ENCODE data around the gene CDX2.

CDX2 gene

DNA sequence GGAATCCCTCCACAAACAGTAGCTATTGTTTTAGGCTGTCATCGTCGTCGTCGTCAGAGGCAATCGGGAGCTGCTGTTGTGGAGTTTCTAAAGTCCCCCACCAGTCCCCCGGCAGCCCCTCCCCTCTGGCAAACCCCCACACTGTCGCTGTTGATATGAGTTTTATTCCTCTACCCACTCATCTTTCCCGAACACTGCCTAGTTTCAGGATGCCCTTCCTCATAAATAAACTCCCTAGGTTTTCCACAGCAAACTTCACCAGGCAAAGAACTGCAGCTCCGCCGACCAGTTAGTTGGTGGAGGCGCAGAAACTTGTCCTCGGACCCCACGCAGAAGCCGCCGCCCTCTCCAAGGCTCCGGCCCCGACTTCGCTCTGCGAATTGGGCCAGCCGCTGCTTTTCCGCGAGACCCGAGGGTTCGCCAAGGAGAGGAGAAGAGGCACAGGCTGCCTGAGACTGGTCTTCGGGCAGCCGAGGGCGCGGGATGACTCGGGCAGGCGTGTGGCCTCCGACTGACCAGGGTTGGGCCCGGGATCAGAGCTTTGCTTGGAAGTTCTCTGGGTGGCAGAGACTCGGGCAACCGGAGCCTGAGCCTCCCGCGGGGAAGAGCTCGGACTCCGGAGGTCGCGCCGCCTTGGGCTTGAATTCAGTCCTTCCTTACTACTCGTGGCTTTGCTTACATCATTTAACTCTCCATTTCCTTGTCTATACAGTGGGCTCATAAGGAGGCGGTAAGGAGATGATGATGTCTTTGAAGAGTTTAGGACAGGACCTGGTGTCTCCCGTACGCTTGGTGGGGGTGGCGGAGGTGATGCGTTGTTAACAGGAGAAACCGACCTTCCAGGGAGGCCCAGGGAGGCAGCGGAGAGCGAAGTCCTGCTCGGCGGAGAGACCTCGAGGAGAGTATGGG lies 41.4 kb downstream of the CDX2 start:
- DNase-seq, result no peak

DNA sequence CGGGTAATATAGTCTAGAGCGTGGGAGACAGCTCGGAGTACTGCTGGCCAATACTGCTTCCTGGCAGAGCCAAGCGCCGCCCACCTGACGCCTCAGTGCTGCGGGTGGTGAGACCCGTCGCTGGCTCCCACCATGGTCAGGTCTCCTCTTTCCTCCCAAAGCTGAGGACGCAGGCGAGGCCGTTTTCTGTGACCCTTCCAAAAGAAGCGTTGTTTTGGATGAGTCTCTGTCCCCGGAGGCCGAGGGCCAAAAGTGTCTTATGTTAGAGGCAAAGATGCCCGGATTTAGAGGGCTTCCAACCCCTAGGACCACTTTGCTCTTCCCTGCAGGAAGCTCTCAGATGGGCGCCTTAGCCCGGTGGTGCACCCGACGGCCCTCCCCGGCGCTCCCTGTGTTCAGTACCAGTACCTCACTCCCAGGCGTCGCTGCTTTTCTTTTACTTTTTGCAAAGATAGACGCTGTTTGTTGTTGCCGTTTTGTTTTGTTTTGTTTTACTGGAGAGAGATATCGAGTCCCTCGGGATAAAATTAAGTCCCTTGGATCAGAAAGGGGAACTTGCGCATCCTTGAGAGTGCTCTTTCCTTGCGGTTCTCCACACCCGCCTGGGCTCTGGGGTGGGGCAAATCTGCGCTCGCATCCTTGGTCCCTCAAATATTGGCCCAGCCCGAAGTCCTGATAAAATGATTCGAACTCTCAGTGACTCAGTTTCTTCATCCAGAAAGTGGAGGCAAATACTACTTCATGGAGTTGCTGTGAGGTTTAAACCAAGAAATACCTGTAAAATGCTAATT lies 42.3 kb downstream of the CDX2 start:
- no peak for DNase-seq

- DNase-seq, result no peak
Observed at GRCh38 chr13:27925220-27925991, 43.7 kb downstream of the CDX2 start.

- DNase-seq, result no peak
Observed at GRCh38 chr13:27924529-27925141, 44.5 kb downstream of the CDX2 start.

DNA sequence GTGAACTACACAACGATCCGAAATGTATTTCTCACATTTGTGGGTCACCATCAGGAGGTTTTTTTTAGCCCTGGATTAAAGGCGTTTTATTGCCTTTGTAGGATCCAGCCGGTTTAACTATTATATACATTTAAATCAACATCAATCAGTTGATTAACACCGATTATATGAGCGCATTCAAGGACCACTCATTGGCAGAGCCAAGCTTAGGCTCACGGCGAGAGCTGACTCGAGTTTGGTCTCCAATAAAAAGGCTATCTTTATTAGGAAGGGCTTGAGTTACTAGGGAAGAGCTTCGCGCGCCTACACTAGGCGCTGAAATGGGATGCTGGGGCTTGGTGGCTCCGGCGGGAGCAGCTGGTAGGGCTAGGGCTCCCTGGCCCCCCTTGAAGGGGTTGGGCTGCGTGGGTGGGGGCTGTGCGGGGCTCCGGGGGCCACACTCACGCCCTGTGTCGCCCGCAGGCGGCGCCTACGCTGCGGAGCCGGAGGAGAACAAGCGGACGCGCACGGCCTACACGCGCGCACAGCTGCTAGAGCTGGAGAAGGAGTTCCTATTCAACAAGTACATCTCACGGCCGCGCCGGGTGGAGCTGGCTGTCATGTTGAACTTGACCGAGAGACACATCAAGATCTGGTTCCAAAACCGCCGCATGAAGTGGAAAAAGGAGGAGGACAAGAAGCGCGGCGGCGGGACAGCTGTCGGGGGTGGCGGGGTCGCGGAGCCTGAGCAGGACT lies 45.2 kb downstream of the CDX2 start:
- DNase-seq, result no peak

DNA sequence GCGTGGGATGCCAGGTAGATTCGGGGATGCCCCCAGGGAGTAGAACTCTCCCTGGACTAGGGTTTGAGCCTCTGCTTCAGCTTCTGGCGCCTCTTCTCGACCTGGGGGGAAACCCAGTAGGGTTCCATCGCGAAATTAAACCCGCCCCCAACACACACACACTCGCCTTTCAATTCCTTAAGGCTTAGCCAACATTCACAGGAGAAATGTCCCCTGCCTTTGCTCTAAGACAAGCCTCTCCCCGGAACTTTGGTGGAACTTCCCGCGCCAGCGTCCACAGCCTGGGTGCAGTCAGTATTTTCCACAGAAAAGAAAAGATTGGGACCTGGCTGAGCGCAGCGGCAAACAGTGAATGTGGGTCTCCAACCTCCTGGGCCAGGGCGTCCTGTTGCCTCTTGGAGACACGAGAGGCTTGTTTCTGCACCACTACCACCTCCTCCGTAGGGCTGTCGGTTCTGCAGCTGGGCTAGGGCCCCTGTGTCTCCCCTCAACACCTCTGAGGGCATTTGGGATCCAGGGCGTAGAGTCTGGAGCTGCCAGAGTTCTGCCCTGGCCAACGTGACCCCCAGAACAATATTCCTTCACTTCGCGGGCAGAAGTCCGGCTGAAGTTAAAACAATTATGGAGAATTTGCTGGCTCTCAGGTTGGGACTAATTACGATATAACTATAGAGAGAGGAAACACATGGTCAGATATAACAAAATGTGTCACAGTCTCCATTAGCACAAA lies 46.1 kb downstream of the CDX2 start:
- no peak for DNase-seq

DNA sequence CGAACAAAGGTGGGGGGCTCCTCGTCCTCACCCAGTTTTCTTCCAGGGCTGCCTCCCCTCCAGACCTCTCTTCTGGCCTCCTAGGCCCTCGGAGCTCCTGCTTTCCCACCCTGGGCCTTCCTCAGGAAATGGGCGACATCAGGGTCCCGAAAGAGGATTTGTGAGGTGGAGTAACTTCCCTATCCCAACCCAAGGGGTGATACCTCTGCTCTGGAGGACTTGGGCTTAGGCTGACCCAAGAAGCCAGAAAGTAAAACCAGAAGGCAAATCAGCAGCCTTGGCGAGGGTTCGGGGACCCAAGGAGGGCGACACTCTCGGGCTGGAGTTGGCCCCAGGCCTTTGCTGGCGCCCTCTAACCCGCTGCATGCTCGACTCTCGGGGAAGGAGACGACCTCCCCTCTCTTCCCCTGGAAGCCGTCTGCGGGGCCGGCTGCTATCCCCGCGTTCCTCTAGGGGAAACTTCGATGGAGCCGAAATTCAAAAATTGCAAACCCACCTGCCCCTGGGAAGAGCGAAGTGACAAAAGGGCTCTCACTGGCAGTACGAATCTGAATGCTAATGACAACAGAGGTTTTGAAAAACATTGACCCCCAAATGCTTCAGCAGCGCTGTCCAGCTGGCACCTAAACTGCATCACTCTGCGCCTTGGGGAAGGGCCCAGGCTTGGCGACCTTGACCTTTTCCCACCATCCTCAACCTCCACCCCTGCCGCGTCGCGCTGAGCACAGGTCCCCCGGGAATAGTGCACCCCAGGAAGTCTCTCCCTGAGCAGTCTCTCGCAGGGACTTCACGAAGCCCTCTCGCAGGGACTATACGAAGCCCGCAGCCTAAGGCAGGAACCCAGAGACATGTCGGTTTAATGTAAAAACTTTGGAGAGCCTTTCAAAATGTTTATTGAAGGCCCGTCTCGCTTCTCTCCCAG lies 46.9 kb downstream of the CDX2 start:
- no peak for DNase-seq

- no peak for DNase-seq
Observed at GRCh38 chr13:27921421-27921960, 47.6 kb downstream of the CDX2 start.

DNA sequence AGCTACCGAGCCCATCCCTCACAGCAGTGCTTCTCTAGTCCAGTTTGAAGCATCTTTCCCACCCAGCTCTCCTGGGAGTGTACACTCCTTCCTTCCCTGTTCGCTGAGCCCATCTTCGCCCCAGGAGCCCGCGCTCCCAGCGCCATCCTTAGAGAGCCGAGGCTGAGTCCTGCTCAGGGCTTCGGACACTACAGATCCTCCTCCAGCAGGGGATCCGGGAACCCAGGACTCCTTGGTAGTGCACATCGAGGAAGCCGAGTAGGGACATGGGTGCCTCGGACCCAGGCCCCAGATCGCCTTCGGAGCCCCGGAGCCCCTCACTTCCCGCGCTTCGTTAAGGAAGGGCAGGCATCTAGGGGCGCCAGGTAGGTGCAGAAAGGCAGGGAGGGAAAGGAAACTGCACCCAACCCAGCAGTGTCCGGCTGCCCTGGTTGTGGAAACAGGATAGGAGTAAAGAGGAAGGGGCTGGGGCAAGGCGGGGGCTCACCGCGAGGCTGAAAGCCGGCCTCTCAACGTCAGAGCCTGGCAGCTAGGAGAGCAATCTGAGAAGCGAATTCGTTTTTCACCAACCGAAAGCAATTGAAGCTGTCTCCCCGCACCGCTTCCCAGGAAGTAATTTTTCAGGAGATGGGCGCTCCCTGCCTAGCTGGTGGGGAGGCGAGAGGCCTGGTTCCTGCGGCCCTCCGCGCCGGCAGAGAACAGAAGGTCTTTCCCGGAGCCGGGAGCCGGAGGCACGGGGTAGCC lies 48.3 kb downstream of the CDX2 start:
- DNase-seq, result no peak

DNA sequence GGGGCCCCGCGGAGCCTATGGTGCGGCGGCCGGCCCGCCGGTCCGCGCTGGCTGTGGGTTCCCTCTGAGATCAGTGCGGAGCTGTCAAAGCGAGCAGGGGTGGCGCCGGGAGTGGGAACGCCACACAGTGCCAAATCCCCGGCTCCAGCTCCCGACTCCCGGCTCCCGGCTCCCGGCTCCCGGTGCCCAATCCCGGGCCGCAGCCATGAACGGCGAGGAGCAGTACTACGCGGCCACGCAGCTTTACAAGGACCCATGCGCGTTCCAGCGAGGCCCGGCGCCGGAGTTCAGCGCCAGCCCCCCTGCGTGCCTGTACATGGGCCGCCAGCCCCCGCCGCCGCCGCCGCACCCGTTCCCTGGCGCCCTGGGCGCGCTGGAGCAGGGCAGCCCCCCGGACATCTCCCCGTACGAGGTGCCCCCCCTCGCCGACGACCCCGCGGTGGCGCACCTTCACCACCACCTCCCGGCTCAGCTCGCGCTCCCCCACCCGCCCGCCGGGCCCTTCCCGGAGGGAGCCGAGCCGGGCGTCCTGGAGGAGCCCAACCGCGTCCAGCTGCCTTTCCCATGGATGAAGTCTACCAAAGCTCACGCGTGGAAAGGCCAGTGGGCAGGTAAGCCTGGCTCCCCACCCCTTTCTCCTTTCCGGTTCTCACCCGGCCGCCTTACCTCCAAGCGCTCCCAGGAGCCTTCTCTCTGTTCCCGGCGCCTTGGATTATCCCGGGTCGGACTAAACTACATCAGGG lies 49.0 kb downstream of the CDX2 start, which contains the start of gene PDX1:
TSS of gene PDX1 (plus strand) at position 67 of the 743 bp plus-strand sequence. CDS start at position 206, 139 bp downstream.
- no peak for DNase-seq

- DNase-seq, result no peak
Observed at GRCh38 chr13:27919659-27919933, 49.5 kb downstream of the CDX2 start.

GRCh38 chr13:27918918-27919658 lies 50.0 kb downstream of the CDX2 start:
- no peak for DNase-seq

GRCh38 chr13:27918041-27918917 lies 50.8 kb downstream of the CDX2 start:
- no peak for DNase-seq

DNA sequence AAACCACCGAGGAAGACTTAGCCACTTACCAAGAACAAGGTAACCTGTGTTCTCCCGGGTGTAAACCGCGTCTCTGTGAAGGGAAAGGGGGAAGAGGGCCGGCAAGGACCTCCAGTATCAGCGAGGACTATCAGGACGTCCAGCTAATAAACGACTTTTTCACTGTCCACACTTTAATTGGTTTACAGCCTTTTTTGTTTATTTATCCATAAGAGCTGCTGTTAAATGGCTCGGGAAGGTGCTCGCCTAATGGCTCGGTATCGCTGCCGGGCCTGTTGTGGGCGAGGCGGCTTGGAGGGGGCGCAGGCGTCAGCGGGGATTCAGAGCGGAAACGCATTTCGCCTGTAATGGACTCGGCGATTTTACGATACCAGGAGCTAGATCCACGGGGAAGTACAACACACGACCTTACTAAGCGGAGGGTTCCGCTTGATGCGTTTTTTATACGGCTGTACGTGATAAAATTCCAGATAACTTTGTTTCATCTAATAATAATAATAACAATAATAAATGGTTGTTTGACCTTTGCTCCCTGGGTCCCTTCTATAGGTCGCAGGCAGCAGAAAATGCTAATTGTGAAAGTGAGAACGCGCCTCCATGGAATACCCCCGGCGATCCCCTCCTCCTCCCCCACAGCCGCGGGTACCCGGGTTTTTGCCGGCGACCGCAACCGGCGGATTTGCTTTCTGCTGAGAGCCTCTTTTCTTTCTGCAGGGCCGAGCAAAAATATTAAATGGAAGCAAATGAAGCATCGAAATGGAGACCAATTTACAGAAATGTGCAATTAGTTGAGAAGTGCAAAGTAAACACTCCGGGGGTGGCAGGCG lies 51.8 kb downstream of the CDX2 start:
- no peak for DNase-seq

- DNase-seq, result no peak
Observed at GRCh38 chr13:27915301-27916207, 53.6 kb downstream of the CDX2 start.
